ENCODE results near the gene IFNAR2.

IFNAR2 gene

GRCh38 chr21:33258475-33258874 is 28.7 kb downstream of the IFNAR2 start:
- Mint-ChIP-seq H3K36me3 (peaks cover 40 to 55% of the 10 kb centered on the region in 2 donors), H3K27me3 (no peaks in the 10 kb centered on the region), H3K9me3 (peaks cover 4 to 8% of the 10 kb centered on the region in 2 donors), H3K4me3 (no peak overlapping the region), H3K27ac (peak overlapping the region; percentile 83), H3K4me1 (peaks cover 30 to 39% of the 10 kb centered on the region in 2 donors)
- DNase-seq = no peak
- no peak for ATAC-seq (replicated peaks)

DNA sequence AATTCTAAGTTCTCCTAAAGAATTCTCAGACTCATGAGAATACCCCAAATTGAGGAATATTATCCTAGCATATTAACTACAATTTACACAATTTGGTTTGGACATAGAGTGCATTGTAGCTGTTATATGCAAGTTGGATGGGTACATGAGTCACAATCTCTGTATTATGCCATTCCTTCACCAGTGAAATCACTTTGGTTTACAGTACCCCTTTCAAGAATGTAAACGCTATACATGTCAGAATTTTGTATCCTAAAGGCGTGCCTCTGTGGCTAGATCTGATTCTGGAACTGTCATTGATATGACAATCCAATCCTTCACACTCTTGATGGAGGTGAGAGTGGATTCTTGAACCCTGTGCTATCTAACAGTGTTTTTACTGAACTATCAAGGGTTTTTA is 29.7 kb downstream of the IFNAR2 start:
- no peak overlapping the region for H3K27ac Mint-ChIP-seq
- no peak overlapping the region for H3K4me3 Mint-ChIP-seq
- peaks cover 34 to 44% of the 10 kb centered on the region in 2 donors for H3K4me1 Mint-ChIP-seq
- ATAC-seq (replicated peaks) (no peak), DNase-seq (no peak)
- no peaks in the 10 kb centered on the region for H3K27me3 Mint-ChIP-seq
- H3K9me3 Mint-ChIP-seq = peaks cover 4 to 8% of the 10 kb centered on the region in 2 donors
- H3K36me3 Mint-ChIP-seq = peaks cover 44 to 63% of the 10 kb centered on the region in 2 donors

DNA sequence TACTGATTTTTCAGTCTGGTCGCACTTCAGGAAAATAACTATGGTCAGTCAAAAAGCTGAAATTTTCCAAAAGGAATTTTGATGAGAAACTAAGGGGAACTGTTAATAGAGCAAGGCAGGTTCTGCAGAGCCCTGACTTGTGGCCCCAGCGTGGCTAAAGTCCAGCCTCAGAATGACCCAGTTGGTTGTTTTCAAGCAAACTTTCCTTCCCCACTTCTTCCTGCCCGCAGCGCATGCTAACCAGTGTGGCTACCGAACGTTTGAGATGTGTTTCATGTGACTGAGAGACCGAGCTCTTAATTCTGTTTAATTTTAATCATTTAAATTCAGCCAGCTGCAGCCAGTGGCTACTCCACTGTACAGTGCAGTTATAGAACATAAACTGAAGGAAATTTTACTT is 30.3 kb downstream of the IFNAR2 start:
- no peak overlapping the region for H3K4me3 Mint-ChIP-seq
- no peaks in the 10 kb centered on the region for H3K27me3 Mint-ChIP-seq

GRCh38 chr21:33261635-33262034 is 31.9 kb downstream of the IFNAR2 start:
- no peak for DNase-seq
- peaks cover 28 to 44% of the 10 kb centered on the region in 2 donors for H3K4me1 Mint-ChIP-seq
- H3K27ac Mint-ChIP-seq = peak overlapping the region; percentile 67
- H3K9me3 Mint-ChIP-seq = peaks cover 4 to 7% of the 10 kb centered on the region in 2 donors
- H3K4me3 Mint-ChIP-seq = no peak overlapping the region
- no peak for ATAC-seq (replicated peaks)
- H3K27me3 Mint-ChIP-seq = no peaks in the 10 kb centered on the region
- H3K36me3 Mint-ChIP-seq = peaks cover 30 to 51% of the 10 kb centered on the region in 2 donors

More for the DNA sequence above, 30.3 kb downstream of the IFNAR2 start:
- Mint-ChIP-seq H3K4me1 (peaks cover 31 to 42% of the 10 kb centered on the region in 2 donors), H3K9me3 (peaks cover 4 to 8% of the 10 kb centered on the region in 2 donors), H3K27ac (no peak overlapping the region), H3K36me3 (peaks cover 39 to 58% of the 10 kb centered on the region in 2 donors)
- DNase-seq (no peak), ATAC-seq (replicated peaks) (no peak)

- Mint-ChIP-seq H3K4me3 (no peak overlapping the region), H3K4me1 (peaks cover 27 to 40% of the 10 kb centered on the region in 2 donors), H3K9me3 (no peaks in the 10 kb centered on the region), H3K36me3 (peaks cover 22 to 47% of the 10 kb centered on the region in 2 donors), H3K27me3 (no peaks in the 10 kb centered on the region), H3K27ac (no peak overlapping the region)
- no peak for DNase-seq
- ATAC-seq (replicated peaks) = no peak
These were observed 33.2 kb downstream of the IFNAR2 start for GRCh38 chr21:33262921-33263320.

- no peak for ATAC-seq (replicated peaks)
- Mint-ChIP-seq H3K27me3 (no peaks in the 10 kb centered on the region), H3K27ac (peak overlapping the region; percentile 51), H3K4me1 (peaks cover 34 to 46% of the 10 kb centered on the region in 2 donors), H3K36me3 (peaks cover 27 to 48% of the 10 kb centered on the region in 2 donors), H3K9me3 (no peaks in the 10 kb centered on the region), H3K4me3 (no peak overlapping the region)
- no peak for DNase-seq
These were observed 34.8 kb downstream of the IFNAR2 start for GRCh38 chr21:33264561-33264960.

DNA sequence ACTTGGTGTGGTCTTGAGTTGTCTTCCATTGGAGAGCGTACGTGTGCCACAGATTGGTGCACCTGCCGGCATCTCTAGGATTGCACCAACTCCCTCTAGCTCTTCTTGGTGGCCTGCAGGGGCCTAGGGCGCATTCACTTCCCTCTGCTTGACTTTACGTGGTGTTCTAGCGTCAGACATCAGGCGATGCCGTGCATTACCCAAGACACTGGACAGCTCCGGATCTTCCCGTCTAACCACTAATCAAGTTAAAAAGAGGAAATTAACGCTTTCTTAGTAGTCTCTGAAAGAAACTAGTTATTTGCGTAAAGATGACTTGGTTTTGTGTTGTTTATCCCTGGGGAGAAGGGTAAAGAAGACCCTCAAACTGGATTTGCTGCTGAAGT is 35.9 kb downstream of the IFNAR2 start:
- Mint-ChIP-seq H3K4me3 (peak overlapping the region; percentile 96 to 97), H3K36me3 (peaks cover 36 to 55% of the 10 kb centered on the region in 2 donors), H3K27me3 (no peaks in the 10 kb centered on the region), H3K4me1 (peaks cover 37 to 55% of the 10 kb centered on the region in 2 donors), H3K27ac (peak overlapping the region; percentile 98), H3K9me3 (no peaks in the 10 kb centered on the region)
- peak; percentile 77 for DNase-seq
- ATAC-seq (replicated peaks) = peak; percentile 83 to 85

- peaks cover 41 to 60% of the 10 kb centered on the region in 2 donors for H3K36me3 Mint-ChIP-seq
- DNase-seq (peak; percentile 67), ATAC-seq (replicated peaks) (peak; percentile 72 to 80)
- H3K9me3 Mint-ChIP-seq = no peaks in the 10 kb centered on the region
- H3K27ac Mint-ChIP-seq = peak within 1 kb of the TSS; percentile 98
- H3K4me1 Mint-ChIP-seq = peaks cover 37 to 59% of the 10 kb centered on the region in 2 donors
- no peaks in the 10 kb centered on the region for H3K27me3 Mint-ChIP-seq
- H3K4me3 Mint-ChIP-seq = peak within 1 kb of the TSS; percentile 96 to 97
These were observed 36.5 kb downstream of the IFNAR2 start, which contains the start of gene IL10RB for GRCh38 chr21:33266050-33266788. TSS of gene IL10RB (plus strand) at chr21:33266367. CDS start at chr21:33266466, 99 bp downstream.

- DNase-seq (no peak), ATAC-seq (replicated peaks) (peak; percentile 10 to 23)
- H3K9me3 Mint-ChIP-seq = no peaks in the 10 kb centered on the region
- H3K27me3 Mint-ChIP-seq = no peaks in the 10 kb centered on the region
- peak overlapping the region; percentile 98 for H3K27ac Mint-ChIP-seq
- H3K36me3 Mint-ChIP-seq = peaks cover 44 to 63% of the 10 kb centered on the region in 2 donors
- peaks cover 37 to 64% of the 10 kb centered on the region in 2 donors for H3K4me1 Mint-ChIP-seq
- H3K4me3 Mint-ChIP-seq = peak overlapping the region; percentile 96 to 97
These were observed 37.0 kb downstream of the IFNAR2 start for GRCh38 chr21:33266789-33267135.

DNA sequence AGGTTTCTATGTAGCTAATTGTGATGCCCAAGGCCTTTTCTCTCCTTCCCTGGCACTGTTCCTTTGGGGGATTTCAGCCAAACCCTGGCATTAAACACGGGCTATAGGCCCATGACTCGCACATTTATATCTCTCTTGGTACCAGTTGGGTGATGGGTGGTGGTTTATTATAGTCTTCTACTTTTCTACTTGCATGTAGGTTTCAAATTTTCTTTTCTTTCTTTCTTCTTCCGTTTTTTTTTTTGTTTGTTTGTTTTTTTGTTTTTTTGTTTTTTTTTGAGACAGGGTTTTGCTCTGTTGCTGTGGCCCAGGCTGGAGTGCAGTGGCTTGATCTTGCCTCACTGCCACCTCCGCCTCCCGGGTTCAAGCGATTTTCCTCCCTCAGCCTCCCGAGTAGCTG is 37.5 kb downstream of the IFNAR2 start:
- no peaks in the 10 kb centered on the region for H3K27me3 Mint-ChIP-seq
- ATAC-seq (replicated peaks) (no peak), DNase-seq (no peak)
- H3K4me3 Mint-ChIP-seq = peak overlapping the region; percentile 96 to 97
- peak overlapping the region; percentile 98 for H3K27ac Mint-ChIP-seq
- H3K9me3 Mint-ChIP-seq = no peaks in the 10 kb centered on the region
- H3K36me3 Mint-ChIP-seq = peaks cover 47 to 64% of the 10 kb centered on the region in 2 donors
- peaks cover 36 to 65% of the 10 kb centered on the region in 2 donors for H3K4me1 Mint-ChIP-seq

GRCh38 chr21:33268393-33268736 is 38.6 kb downstream of the IFNAR2 start:
- Mint-ChIP-seq H3K27ac (peak overlapping the region; percentile 98), H3K4me1 (peaks cover 41 to 73% of the 10 kb centered on the region in 2 donors), H3K27me3 (no peaks in the 10 kb centered on the region), H3K9me3 (no peaks in the 10 kb centered on the region), H3K4me3 (peak overlapping the region; percentile 96 to 97), H3K36me3 (peaks cover 54 to 63% of the 10 kb centered on the region in 2 donors)
- ATAC-seq (replicated peaks) (peak in 1 of 2 donors; percentile 1), DNase-seq (no peak)

DNA sequence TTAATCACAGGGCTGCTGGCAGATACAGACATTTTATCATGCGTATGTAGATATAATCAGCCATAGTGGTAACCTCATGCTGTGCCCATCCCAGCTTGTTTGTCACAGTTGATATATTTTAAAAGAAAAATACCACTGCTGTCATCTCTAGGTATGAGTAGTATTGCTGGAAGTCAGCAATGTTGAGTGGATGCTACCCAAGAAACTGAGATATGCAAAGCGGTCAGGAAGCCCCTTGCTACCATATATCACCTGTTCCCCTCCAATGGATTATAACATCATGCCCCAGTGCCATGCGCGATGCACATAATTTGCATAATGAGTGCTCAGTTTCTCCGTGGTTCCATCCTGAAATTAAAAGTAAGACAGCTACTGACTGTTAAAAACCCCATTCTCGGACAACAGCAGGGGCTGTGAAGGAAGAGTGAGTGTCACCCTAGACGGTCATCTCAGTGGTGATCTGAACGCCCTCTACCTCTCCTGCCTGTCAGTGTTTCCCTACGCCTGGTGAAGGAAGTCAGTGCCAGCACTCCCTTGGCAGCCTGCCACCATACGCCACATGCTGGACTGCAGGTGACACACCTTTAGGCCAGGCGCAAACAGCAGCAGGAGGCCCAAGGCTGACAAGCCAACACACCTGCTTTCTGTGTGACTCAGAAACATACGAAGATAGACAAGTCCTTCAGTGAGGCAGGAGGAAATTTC is 39.2 kb downstream of the IFNAR2 start:
- Mint-ChIP-seq H3K4me3 (peak overlapping the region; percentile 96 to 97), H3K4me1 (peaks cover 41 to 77% of the 10 kb centered on the region in 2 donors), H3K9me3 (no peaks in the 10 kb centered on the region), H3K36me3 (peaks cover 55 to 64% of the 10 kb centered on the region in 2 donors), H3K27ac (peak overlapping the region; percentile 98), H3K27me3 (no peaks in the 10 kb centered on the region)
- peak; percentile 65 to 68 for ATAC-seq (replicated peaks)
- DNase-seq = peak; percentile 53

- Mint-ChIP-seq H3K36me3 (peaks cover 50 to 56% of the 10 kb centered on the region in 2 donors), H3K27me3 (no peaks in the 10 kb centered on the region), H3K4me1 (peaks cover 32 to 59% of the 10 kb centered on the region in 2 donors), H3K27ac (peak overlapping the region; percentile 63), H3K9me3 (no peaks in the 10 kb centered on the region), H3K4me3 (no peak overlapping the region)
- no peak for DNase-seq
- ATAC-seq (replicated peaks) = no peak
These were observed 41.2 kb downstream of the IFNAR2 start for GRCh38 chr21:33270986-33271385.

DNA sequence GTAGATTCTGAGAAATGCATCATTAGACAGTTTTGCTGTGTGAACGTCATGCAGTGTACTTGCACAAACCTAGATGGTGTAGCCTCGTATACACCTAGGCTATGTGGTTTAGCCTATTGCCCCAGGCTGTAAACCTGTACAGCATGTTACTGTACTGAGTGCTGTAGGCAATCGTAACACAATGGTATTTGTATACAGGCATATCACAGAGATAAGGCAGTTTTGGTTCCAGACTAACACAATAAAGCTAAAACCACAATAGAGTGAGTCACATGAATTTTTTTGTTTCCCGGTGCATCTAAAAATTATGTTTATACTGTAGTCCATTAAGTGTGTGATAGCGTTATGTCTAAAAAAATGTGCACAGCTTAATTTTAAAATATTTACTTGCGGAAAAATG is 43.3 kb downstream of the IFNAR2 start:
- Mint-ChIP-seq H3K9me3 (no peaks in the 10 kb centered on the region), H3K27ac (peak overlapping the region; percentile 48), H3K27me3 (no peaks in the 10 kb centered on the region), H3K4me3 (no peak overlapping the region), H3K4me1 (peaks cover 26 to 56% of the 10 kb centered on the region in 2 donors), H3K36me3 (peaks cover 54 to 57% of the 10 kb centered on the region in 2 donors)
- DNase-seq (no peak), ATAC-seq (replicated peaks) (no peak)
